GM18907 (cell line): Measurements from ENCODE around the gene UNK.
"Not testable (repeated sequence)": the region's sequence is repeated elsewhere in the genome, so short reads cannot be mapped to it uniquely, and the experiment has no call there.

ENCODE experiments used
- ATAC-seq: cut with Tn5 transposase; IDR thresholded peaks from one replicate; pipeline ENCODE4 v1.9.1; 2021; ENCODE audit warnings: mild to moderate bottlenecking, moderate library complexity; ENCODE audit not compliant: unreplicated experiment

UNK gene

GRCh38 chr17:75846692-75847613 is 62.3 kb downstream of the UNK start:
- no peak for ATAC-seq

- ATAC-seq, result no peak
Observed at GRCh38 chr17:75847614-75848522, 63.3 kb downstream of the UNK start.

- ATAC-seq, result no peak
Observed at GRCh38 chr17:75848523-75849278, 64.1 kb downstream of the UNK start.

GRCh38 chr17:75849279-75849646 is 64.7 kb downstream of the UNK start:
- no peak for ATAC-seq

GRCh38 chr17:75849724-75850123 is 65.1 kb downstream of the UNK start:
- ATAC-seq, result no peak

GRCh38 chr17:75850928-75851692 is 66.5 kb downstream of the UNK start:
- ATAC-seq, result no peak

GRCh38 chr17:75851693-75851991 is 67.0 kb downstream of the UNK start:
- not testable (repeated sequence) for ATAC-seq

GRCh38 chr17:75853433-75853832 is 68.8 kb downstream of the UNK start:
- ATAC-seq, result no peak

GRCh38 chr17:75854101-75854748 is 69.6 kb downstream of the UNK start:
- no peak for ATAC-seq

GRCh38 chr17:75854881-75855309 is 70.3 kb downstream of the UNK start:
- ATAC-seq, result no peak

GRCh38 chr17:75855310-75856061 is 70.9 kb downstream of the UNK start, which contains the start of gene WBP2:
Gene WBP2 (minus strand): TSS chr17:75855335. CDS start chr17:75855297, 38 bp downstream.
- peak; percentile 86 for ATAC-seq

GRCh38 chr17:75856062-75856756 is 71.6 kb downstream of the UNK start:
- ATAC-seq, result peak; percentile 1

- not testable (repeated sequence) for ATAC-seq
Observed at GRCh38 chr17:75859358-75859757, 74.8 kb downstream of the UNK start.

GRCh38 chr17:75861927-75862317 is 77.3 kb downstream of the UNK start:
- ATAC-seq, result no peak

GRCh38 chr17:75864448-75864871 is 79.9 kb downstream of the UNK start:
- peak; percentile 84 for ATAC-seq

GRCh38 chr17:75864887-75865286 is 80.3 kb downstream of the UNK start:
- ATAC-seq, result not testable (repeated sequence)

GRCh38 chr17:75865404-75866188 is 81.0 kb downstream of the UNK start:
- not testable (repeated sequence) for ATAC-seq
